ENCODE results near the gene MAPK4. TPM values are rescaled to one million over a fixed set of nuclear protein-coding genes. Genes with fewer than 3 reads are reported as not detected.

The MAPK4 gene
- total RNA-seq, 1 donor from 2014 or later, result 3.1 TPM

- TF ChIP-seq, protein P1, sequence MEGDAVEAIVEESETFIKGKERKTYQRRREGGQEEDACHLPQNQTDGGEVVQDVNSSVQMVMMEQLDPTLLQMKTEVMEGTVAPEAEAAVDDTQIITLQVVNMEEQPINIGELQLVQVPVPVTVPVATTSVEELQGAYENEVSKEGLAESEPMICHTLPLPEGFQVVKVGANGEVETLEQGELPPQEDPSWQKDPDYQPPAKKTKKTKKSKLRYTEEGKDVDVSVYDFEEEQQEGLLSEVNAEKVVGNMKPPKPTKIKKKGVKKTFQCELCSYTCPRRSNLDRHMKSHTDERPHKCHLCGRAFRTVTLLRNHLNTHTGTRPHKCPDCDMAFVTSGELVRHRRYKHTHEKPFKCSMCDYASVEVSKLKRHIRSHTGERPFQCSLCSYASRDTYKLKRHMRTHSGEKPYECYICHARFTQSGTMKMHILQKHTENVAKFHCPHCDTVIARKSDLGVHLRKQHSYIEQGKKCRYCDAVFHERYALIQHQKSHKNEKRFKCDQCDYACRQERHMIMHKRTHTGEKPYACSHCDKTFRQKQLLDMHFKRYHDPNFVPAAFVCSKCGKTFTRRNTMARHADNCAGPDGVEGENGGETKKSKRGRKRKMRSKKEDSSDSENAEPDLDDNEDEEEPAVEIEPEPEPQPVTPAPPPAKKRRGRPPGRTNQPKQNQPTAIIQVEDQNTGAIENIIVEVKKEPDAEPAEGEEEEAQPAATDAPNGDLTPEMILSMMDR (IDR thresholded peaks at IDR 0.05; ENCODE audit: insufficient read depth, low read length, poor library complexity, severe bottlenecking), result no peak
- Histone ChIP-seq H3K4me3 (ENCODE audit: low read depth, low read length) (no peak overlapping the region), H3K27me3 (ENCODE audit: control insufficient read depth, insufficient read depth, low read length) (peaks cover 4% of the 10 kb centered on the region), H3K36me3 (ENCODE audit: control insufficient read depth, insufficient read depth, low read length) (no peaks in the 10 kb centered on the region)
- no peak for DNase-seq (ENCODE audit: low read depth)
These were observed 18.1 kb downstream of the MAPK4 start for GRCh38 chr18:50578030-50578429.

- no peaks in the 10 kb centered on the region for H3K36me3 ChIP-seq (ENCODE audit: control insufficient read depth, insufficient read depth, low read length)
- no peak for DNase-seq (ENCODE audit: low read depth)
- TF ChIP-seq, protein P1 (IDR thresholded peaks at IDR 0.05; ENCODE audit: insufficient read depth, low read length, poor library complexity, severe bottlenecking), result no peak
- peaks cover 4% of the 10 kb centered on the region for H3K27me3 ChIP-seq (ENCODE audit: control insufficient read depth, insufficient read depth, low read length)
- no peak overlapping the region for H3K4me3 ChIP-seq (ENCODE audit: low read depth, low read length)
These were observed 18.8 kb downstream of the MAPK4 start for GRCh38 chr18:50578651-50579050.

DNA sequence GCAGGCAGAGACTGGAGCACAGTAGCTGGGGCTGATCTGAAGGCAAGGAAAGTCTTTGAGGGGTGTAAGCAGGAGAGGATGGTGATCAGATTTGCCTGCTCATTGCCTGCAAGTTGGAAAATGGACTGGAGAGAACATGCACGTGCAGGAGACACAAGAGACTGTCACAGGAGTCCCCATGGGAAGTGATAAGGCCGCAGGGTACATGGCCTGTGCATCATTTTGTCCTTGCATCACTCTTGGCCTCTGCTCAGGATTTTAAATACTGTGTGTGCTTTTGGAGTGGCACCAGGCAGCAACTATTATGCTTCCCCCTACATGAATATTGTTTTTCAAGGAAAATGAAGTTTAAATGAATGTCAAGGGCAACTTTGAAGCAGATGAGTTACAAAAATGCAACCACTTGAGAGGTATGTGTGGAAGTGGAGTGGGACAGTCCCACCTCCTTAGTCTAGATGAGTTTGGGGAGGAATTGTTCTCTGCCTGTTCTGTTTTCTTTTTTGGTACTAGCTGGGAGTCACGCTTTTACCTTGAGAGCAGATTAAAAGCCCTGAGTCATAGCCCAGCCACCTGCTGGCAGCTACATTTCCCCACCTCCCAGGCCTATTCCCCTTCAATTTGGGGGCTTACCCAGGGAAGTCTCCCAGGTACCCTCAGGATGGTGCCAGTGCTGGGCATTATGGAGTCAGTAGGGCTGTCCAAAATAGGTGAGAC lies 19.3 kb downstream of the MAPK4 start:
- H3K4me3 ChIP-seq (ENCODE audit: low read depth, low read length), result no peak overlapping the region
- peaks cover 4% of the 10 kb centered on the region for H3K27me3 ChIP-seq (ENCODE audit: control insufficient read depth, insufficient read depth, low read length)
- no peaks in the 10 kb centered on the region for H3K36me3 ChIP-seq (ENCODE audit: control insufficient read depth, insufficient read depth, low read length)
- DNase-seq (ENCODE audit: low read depth), result no peak
- TF ChIP-seq, protein P1 (IDR thresholded peaks at IDR 0.05; ENCODE audit: insufficient read depth, low read length, poor library complexity, severe bottlenecking), result no peak

- TF ChIP-seq, protein P1 (IDR thresholded peaks at IDR 0.05; ENCODE audit: insufficient read depth, low read length, poor library complexity, severe bottlenecking), result no peak
- H3K36me3 ChIP-seq (ENCODE audit: control insufficient read depth, insufficient read depth, low read length), result no peaks in the 10 kb centered on the region
- H3K4me3 ChIP-seq (ENCODE audit: low read depth, low read length), result no peak overlapping the region
- H3K27me3 ChIP-seq (ENCODE audit: control insufficient read depth, insufficient read depth, low read length), result no peaks in the 10 kb centered on the region
- DNase-seq (ENCODE audit: low read depth), result no peak
These were observed 21.6 kb downstream of the MAPK4 start for GRCh38 chr18:50581517-50581916.

DNA sequence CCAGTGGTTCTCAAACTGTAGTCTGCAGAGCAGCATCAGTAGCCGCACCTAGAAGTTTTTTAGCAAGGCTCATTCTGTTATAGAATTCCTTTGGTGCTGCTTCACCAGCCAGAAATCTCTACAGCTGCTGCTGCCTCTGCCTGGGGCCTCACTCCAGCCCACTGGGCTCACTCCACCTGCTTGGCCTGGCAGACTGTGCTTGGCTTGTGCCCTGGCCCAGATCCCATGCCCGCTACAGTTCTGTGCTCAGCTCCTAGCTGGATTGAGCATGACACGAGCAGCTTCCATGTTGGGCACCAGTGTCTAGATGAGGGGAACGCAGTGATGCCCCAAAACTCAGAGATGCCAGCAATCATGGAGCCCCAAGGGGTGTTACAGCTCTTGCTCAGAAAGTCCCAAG lies 22.6 kb downstream of the MAPK4 start:
- no peak overlapping the region for H3K4me3 ChIP-seq (ENCODE audit: low read depth, low read length)

More for the DNA sequence above, 22.6 kb downstream of the MAPK4 start:
- H3K36me3 ChIP-seq (ENCODE audit: control insufficient read depth, insufficient read depth, low read length), result no peaks in the 10 kb centered on the region
- no peak for DNase-seq (ENCODE audit: low read depth)
- H3K27me3 ChIP-seq (ENCODE audit: control insufficient read depth, insufficient read depth, low read length), result no peaks in the 10 kb centered on the region
- TF ChIP-seq, protein P1 (IDR thresholded peaks at IDR 0.05; ENCODE audit: insufficient read depth, low read length, poor library complexity, severe bottlenecking), result no peak
